ENCODE measurements around the gene FLT3LG. TPM values are rescaled to one million over a fixed set of nuclear protein-coding genes. Genes with fewer than 3 reads are reported as not detected.

FLT3LG gene
- total RNA-seq, 1 experiment from 2014 or later: 1.5 TPM

DNA sequence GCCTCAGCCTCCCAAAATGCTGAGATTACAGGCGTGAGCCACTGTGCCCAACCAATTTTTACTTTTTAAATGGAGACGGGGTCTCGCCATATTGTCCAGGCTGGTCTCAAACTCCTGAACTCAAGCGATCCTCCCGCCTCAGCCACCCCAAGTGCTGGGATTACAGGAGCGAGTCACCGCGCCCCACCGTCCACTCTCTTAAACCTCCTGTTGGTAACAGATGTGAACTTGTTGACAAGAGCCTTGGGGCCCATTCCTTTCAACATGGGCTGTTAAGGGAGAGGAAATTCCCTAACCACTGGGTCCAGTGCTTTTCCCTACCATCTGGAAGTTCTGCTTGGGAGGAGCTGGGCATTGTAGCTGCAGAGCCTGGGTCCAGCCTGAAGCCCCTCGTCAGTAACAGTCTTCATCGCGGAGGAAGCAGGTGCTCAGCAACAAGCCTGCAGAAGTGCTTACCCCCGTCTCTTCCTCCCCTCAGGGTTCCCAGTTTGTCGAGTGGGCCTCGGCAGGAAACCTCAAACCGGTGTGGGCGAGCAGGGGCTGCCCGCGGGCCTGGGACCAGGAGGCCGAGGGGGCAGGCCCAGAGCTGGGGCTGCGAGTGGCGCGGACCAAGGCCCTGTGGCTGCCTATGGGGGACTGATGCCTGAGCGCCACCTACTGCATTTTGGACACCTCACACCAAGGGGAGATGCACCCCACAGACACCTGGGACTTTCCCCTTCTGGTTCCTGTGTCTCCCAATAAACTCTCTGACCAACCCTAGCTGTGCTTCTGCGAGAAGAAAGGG lies 4.0 kb upstream of the FLT3LG start:
- CTCF ChIA-PET: no interaction called here
- POLR2A ChIA-PET: no interaction called here
- intact Hi-C loops (cut with micrococcal nuclease; ENCODE audit: unreplicated experiment): no loop called here
- in situ Hi-C loops (cut with HindIII; ENCODE audit: low pct_unique_long_range_greater_than_20kb, low sequenced_read_pairs): no loop called here
- TF ChIP-seq POLR2AphosphoS5 (IDR thresholded peaks at IDR 0.05; ENCODE audit: low read depth, low read length) (no peak), SIN3A (IDR thresholded peaks at IDR 0.05; ENCODE audit: borderline replicate concordance, insufficient read depth, low read depth, low read length) (no peak), TCF7L2 (IDR thresholded peaks at IDR 0.05; ENCODE audit: low read depth, low read length) (no peak)
- TF ChIP-seq, protein P1, sequence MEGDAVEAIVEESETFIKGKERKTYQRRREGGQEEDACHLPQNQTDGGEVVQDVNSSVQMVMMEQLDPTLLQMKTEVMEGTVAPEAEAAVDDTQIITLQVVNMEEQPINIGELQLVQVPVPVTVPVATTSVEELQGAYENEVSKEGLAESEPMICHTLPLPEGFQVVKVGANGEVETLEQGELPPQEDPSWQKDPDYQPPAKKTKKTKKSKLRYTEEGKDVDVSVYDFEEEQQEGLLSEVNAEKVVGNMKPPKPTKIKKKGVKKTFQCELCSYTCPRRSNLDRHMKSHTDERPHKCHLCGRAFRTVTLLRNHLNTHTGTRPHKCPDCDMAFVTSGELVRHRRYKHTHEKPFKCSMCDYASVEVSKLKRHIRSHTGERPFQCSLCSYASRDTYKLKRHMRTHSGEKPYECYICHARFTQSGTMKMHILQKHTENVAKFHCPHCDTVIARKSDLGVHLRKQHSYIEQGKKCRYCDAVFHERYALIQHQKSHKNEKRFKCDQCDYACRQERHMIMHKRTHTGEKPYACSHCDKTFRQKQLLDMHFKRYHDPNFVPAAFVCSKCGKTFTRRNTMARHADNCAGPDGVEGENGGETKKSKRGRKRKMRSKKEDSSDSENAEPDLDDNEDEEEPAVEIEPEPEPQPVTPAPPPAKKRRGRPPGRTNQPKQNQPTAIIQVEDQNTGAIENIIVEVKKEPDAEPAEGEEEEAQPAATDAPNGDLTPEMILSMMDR (IDR thresholded peaks at IDR 0.05): no peak; the same call in 1 of the 2 replicates
- TF ChIP-seq, protein P2, sequence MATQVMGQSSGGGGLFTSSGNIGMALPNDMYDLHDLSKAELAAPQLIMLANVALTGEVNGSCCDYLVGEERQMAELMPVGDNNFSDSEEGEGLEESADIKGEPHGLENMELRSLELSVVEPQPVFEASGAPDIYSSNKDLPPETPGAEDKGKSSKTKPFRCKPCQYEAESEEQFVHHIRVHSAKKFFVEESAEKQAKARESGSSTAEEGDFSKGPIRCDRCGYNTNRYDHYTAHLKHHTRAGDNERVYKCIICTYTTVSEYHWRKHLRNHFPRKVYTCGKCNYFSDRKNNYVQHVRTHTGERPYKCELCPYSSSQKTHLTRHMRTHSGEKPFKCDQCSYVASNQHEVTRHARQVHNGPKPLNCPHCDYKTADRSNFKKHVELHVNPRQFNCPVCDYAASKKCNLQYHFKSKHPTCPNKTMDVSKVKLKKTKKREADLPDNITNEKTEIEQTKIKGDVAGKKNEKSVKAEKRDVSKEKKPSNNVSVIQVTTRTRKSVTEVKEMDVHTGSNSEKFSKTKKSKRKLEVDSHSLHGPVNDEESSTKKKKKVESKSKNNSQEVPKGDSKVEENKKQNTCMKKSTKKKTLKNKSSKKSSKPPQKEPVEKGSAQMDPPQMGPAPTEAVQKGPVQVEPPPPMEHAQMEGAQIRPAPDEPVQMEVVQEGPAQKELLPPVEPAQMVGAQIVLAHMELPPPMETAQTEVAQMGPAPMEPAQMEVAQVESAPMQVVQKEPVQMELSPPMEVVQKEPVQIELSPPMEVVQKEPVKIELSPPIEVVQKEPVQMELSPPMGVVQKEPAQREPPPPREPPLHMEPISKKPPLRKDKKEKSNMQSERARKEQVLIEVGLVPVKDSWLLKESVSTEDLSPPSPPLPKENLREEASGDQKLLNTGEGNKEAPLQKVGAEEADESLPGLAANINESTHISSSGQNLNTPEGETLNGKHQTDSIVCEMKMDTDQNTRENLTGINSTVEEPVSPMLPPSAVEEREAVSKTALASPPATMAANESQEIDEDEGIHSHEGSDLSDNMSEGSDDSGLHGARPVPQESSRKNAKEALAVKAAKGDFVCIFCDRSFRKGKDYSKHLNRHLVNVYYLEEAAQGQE (IDR thresholded peaks at IDR 0.05; ENCODE audit: insufficient read depth in 1 of 2, low read depth in 2 of 2, low read length in 1 of 2): no peak
- H3K27ac ChIP-seq (ENCODE audit: low read length): no peak overlapping the region
- no TSS peak for BruUV-seq (replicated peaks)
- no peaks in the 10 kb centered on the region for H3K4me1 ChIP-seq (ENCODE audit: control insufficient read depth, insufficient read depth, low read length)
- DNase-seq (ENCODE audit: low read depth, low spot score): no peak
- no peak for ATAC-seq
- H3K27me3 ChIP-seq (ENCODE audit: control insufficient read depth, insufficient read depth, low read length): no peaks in the 10 kb centered on the region
- no peaks in the 10 kb centered on the region for H3K36me3 ChIP-seq (ENCODE audit: control insufficient read depth, insufficient read depth, low read length)
- no peak overlapping the region for H3K4me3 ChIP-seq (ENCODE audit: low read depth in 2 of 2, low read length in 2 of 2)
- H3K9me3 ChIP-seq (ENCODE audit: control insufficient read depth, insufficient read depth, low read depth, low read length): no peaks in the 10 kb centered on the region

DNA sequence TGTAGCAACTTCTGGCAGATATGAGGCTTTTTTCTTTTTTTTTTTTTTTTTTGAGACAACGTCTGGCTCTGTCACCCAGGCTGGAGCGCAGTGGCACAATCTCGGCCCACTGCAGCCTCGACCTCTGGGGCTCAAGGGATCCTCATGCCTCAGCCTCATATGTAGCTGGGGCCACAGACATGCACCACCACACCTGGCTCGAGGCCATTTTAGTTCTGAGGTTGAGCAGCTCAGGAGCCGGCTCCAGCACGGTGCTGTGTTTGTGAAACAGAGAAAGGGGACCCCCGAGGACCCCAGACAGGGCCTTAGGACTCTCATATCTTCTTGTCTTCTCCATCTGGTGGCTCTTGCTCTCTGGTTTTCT lies 3.4 kb upstream of the FLT3LG start:
- POLR2A ChIA-PET: no interaction called here

More for the DNA sequence above, 3.4 kb upstream of the FLT3LG start:
- H3K27ac ChIP-seq (ENCODE audit: low read length): no peak overlapping the region
- H3K36me3 ChIP-seq (ENCODE audit: control insufficient read depth, insufficient read depth, low read length): no peaks in the 10 kb centered on the region
- no peak for ATAC-seq
- no peak overlapping the region for H3K4me3 ChIP-seq (ENCODE audit: low read depth in 2 of 2, low read length in 2 of 2)
- no peaks in the 10 kb centered on the region for H3K9me3 ChIP-seq (ENCODE audit: control insufficient read depth, insufficient read depth, low read depth, low read length)
- no peak for DNase-seq (ENCODE audit: low read depth, low spot score)
- BruUV-seq (replicated peaks): no TSS peak
- TF ChIP-seq, protein P1 (IDR thresholded peaks at IDR 0.05): no peak
- TF ChIP-seq TCF7L2 (IDR thresholded peaks at IDR 0.05; ENCODE audit: low read depth, low read length): no peak
- TF ChIP-seq SIN3A (IDR thresholded peaks at IDR 0.05; ENCODE audit: borderline replicate concordance, insufficient read depth, low read depth, low read length): no peak
- TF ChIP-seq, protein P2 (IDR thresholded peaks at IDR 0.05; ENCODE audit: insufficient read depth in 1 of 2, low read depth in 2 of 2, low read length in 1 of 2): no peak
- TF ChIP-seq POLR2AphosphoS5 (IDR thresholded peaks at IDR 0.05; ENCODE audit: low read depth, low read length): no peak
- intact Hi-C loops (cut with micrococcal nuclease; ENCODE audit: unreplicated experiment): no loop called here
- in situ Hi-C loops (cut with HindIII; ENCODE audit: low pct_unique_long_range_greater_than_20kb, low sequenced_read_pairs): no loop called here
- CTCF ChIA-PET: no interaction called here
- H3K27me3 ChIP-seq (ENCODE audit: control insufficient read depth, insufficient read depth, low read length): no peaks in the 10 kb centered on the region
- no peaks in the 10 kb centered on the region for H3K4me1 ChIP-seq (ENCODE audit: control insufficient read depth, insufficient read depth, low read length)
